Measurements from ENCODE around the gene TNXB. TPM values are rescaled to one million over a fixed set of nuclear protein-coding genes. Genes with fewer than 3 reads are reported as not detected.

Gene TNXB
- total and polyA plus RNA-seq, 9 of the 15 experiments (the other 6 are each of a cell fraction or from before 2014, with no cell fraction given): 0.14 to 28.1 (median 12.4) TPM

GRCh38 chr6:32154514-32155161 is 45.5 kb upstream of the TNXB start (continued):
- TF ChIP-seq SMARCE1 (IDR thresholded peaks at IDR 0.05) (no peak; the same call in 1 of the 2 replicates), TRIM28 (IDR thresholded peaks at IDR 0.05) (0 out of 2 replicates have a peak, but pooled peaks have one; percentile 14), ILK (tag; IDR thresholded peaks at IDR 0.05; ENCODE audit: borderline replicate concordance, low read depth) (no peak), SETDB1 (IDR thresholded peaks at IDR 0.05; ENCODE audit: low read length) (no peak), SREBF2 (CRISPR knock-in tag; IDR thresholded peaks at IDR 0.05) (no peak), ZNF778 (CRISPR knock-in tag; IDR thresholded peaks at IDR 0.05) (no peak), MAFG (tag; conservative IDR thresholded peaks at IDR 0.05) (no peak), PTBP1 (IDR thresholded peaks at IDR 0.05; ENCODE audit: low read depth, low read length) (no peak), TEAD1 (CRISPR knock-in tag; IDR thresholded peaks at IDR 0.05) (peak in 1 of 2 experiments; percentile 62; a peak in 2 of 4 replicates), ZNF75A (CRISPR knock-in tag; IDR thresholded peaks at IDR 0.05) (no peak), HNRNPL (IDR thresholded peaks at IDR 0.05; ENCODE audit: low read depth, low read length) (no peak), ZNF274 (IDR thresholded peaks at IDR 0.05; ENCODE audit: borderline replicate concordance, low read depth, low read length) (no peak), NFE2L1 (tag; IDR thresholded peaks at IDR 0.05; ENCODE audit: borderline replicate concordance, low read depth) (no peak), PHF8 (IDR thresholded peaks at IDR 0.05; ENCODE audit: borderline replicate concordance, low read length) (no peak; the same call in 1 of the 2 replicates), ZBTB7A (IDR thresholded peaks at IDR 0.05; ENCODE audit: borderline replicate concordance, control insufficient read depth, low read depth, low read length) (peak; percentile 93), GATA2 (CRISPR knock-in tag; IDR thresholded peaks at IDR 0.05) (no peak), DEAF1 (CRISPR knock-in tag; IDR thresholded peaks at IDR 0.05) (peak; percentile 74; the same call in 1 of the 2 replicates), ZNF707 (CRISPR knock-in tag; conservative IDR thresholded peaks at IDR 0.05) (no peak), MYNN (IDR thresholded peaks at IDR 0.05) (peak; percentile 24; the same call in 1 of the 2 replicates), MYNN (CRISPR knock-in tag; IDR thresholded peaks at IDR 0.05) (no peak), ZNF316 (IDR thresholded peaks at IDR 0.05) (no peak)
- TF ChIP-seq, protein P1, sequence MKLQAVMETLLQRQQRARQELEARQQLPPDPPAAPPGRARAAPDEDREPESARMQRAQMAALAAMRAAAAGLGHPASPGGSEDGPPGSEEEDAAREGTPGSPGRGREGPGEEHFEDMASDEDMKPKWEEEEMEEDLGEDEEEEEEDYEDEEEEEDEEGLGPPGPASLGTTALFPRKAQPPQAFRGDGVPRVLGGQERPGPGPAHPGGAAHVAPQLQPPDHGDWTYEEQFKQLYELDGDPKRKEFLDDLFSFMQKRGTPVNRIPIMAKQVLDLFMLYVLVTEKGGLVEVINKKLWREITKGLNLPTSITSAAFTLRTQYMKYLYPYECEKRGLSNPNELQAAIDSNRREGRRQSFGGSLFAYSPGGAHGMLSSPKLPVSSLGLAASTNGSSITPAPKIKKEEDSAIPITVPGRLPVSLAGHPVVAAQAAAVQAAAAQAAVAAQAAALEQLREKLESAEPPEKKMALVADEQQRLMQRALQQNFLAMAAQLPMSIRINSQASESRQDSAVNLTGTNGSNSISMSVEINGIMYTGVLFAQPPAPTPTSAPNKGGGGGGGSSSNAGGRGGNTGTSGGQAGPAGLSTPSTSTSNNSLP (IDR thresholded peaks at IDR 0.05; ENCODE audit: borderline replicate concordance, low read depth, low read length): no peak
- TF ChIP-seq, protein P2, sequence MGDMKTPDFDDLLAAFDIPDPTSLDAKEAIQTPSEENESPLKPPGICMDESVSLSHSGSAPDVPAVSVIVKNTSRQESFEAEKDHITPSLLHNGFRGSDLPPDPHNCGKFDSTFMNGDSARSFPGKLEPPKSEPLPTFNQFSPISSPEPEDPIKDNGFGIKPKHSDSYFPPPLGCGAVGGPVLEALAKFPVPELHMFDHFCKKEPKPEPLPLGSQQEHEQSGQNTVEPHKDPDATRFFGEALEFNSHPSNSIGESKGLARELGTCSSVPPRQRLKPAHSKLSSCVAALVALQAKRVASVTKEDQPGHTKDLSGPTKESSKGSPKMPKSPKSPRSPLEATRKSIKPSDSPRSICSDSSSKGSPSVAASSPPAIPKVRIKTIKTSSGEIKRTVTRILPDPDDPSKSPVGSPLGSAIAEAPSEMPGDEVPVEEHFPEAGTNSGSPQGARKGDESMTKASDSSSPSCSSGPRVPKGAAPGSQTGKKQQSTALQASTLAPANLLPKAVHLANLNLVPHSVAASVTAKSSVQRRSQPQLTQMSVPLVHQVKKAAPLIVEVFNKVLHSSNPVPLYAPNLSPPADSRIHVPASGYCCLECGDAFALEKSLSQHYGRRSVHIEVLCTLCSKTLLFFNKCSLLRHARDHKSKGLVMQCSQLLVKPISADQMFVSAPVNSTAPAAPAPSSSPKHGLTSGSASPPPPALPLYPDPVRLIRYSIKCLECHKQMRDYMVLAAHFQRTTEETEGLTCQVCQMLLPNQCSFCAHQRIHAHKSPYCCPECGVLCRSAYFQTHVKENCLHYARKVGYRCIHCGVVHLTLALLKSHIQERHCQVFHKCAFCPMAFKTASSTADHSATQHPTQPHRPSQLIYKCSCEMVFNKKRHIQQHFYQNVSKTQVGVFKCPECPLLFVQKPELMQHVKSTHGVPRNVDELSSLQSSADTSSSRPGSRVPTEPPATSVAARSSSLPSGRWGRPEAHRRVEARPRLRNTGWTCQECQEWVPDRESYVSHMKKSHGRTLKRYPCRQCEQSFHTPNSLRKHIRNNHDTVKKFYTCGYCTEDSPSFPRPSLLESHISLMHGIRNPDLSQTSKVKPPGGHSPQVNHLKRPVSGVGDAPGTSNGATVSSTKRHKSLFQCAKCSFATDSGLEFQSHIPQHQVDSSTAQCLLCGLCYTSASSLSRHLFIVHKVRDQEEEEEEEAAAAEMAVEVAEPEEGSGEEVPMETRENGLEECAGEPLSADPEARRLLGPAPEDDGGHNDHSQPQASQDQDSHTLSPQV (IDR thresholded peaks at IDR 0.05): peak; percentile 73; the same call in 1 of the 2 replicates

Data from K562 (cell line).